K562 (cell line): ENCODE data around the gene C1orf122. TPM values are rescaled to one million over a fixed set of nuclear protein-coding genes. Genes with fewer than 3 reads are reported as not detected.

Experiments used
- ATAC-seq: fragments of 200-7000 bp; cut with Tn5 transposase; 3 replicates; pipeline ENCODE4 v1.9.1; 2020; ENCODE audit warnings: moderate library complexity
- BruUV-seq: library from RNA; stranded (reverse); fragments of 400-500 nt; replicated peaks from 2 replicates; lab custom pipeline; 2021; lab: Mats Ljungman, UMichigan
- CTCF ChIA-PET: fragments of 300-600 bp; formaldehyde crosslinking; extraction: SDS; loops from one replicate; lab custom pipeline; 2021; ENCODE audit warnings: low intra/inter-chr PET ratio; lab: Yijun Ruan, JAX
- POLR2A ChIA-PET: fragments of 300-600, 350-650 bp; sonication (Branson Sonifier 250); formaldehyde crosslinking; extraction: SDS; loops from one replicate; lab custom pipeline; 2021; ENCODE audit warnings: antibody characterized with exemption, inconsistent platforms; lab: Yijun Ruan, JAX
- DNase-seq, 4 experiments: peaks; one replicate each; pipeline versions ENCODE4 v3.0.0 to v3.0.0-alpha.2; 2011 to 2018; ENCODE audit warnings: low spot score in 3 of 4, mixed read lengths in 3 of 4; ENCODE audit errors: extremely low read depth in 1 of 4
- FAIRE-seq: peaks from 2 replicates; lab custom pipeline; 2011; peaks lifted over from hg19 to GRCh38; lab: Jason Lieb, UNC
- H2AFZ ChIP-seq: 2 replicates; pipeline ENCODE4 v1.6.0; 2011; ENCODE audit warnings: low read depth, low read length, control low read depth, inconsistent platforms
- H3K27ac ChIP-seq: fragments of 200-600 bp; 3 replicates; pipeline ENCODE4 v1.8.0; 2011; ENCODE audit warnings: low read depth, mild to moderate bottlenecking, control low read depth, inconsistent platforms, low read length, moderate library complexity, mixed read lengths; ENCODE audit errors: extremely low read depth
- H3K27me3 ChIP-seq, 2 experiments: fragments of 300-600 bp in 1 of 2; 2 replicates in 1 of 2; 3 replicates in 1 of 2; pipeline versions ENCODE4 v1.6.0 to v1.8.0; 2011; ENCODE audit warnings: inconsistent platforms in 2 of 2, low read length in 2 of 2, mild to moderate bottlenecking in 1 of 2, mixed read lengths in 1 of 2, moderate library complexity in 1 of 2; ENCODE audit not compliant: control insufficient read depth in 2 of 2, insufficient read depth in 2 of 2
- H3K36me3 ChIP-seq: fragments of 300-600 bp; 3 replicates; pipeline ENCODE4 v1.8.0; 2011; ENCODE audit warnings: mild to moderate bottlenecking, low read length, inconsistent platforms; ENCODE audit not compliant: control insufficient read depth, insufficient read depth
- H3K4me1 ChIP-seq, 2 experiments: fragments of 200-600 bp in 1 of 2; replicated peaks in 1 of 2; 2 replicates in 1 of 2; 3 replicates in 1 of 2; pipeline versions ENCODE4 v1.5.1 to v1.8.0; 2011; ENCODE audit warnings: inconsistent platforms in 2 of 2, low read length in 2 of 2, mild to moderate bottlenecking in 1 of 2, mixed read lengths in 1 of 2, moderate library complexity in 1 of 2; ENCODE audit not compliant: control insufficient read depth in 2 of 2, insufficient read depth in 2 of 2
- H3K4me2 ChIP-seq: 2 replicates; pipeline ENCODE4 v1.6.1; 2011; ENCODE audit warnings: low read length, control low read depth, inconsistent platforms, mixed read lengths; ENCODE audit not compliant: insufficient read depth
- H3K4me3 ChIP-seq: fragments of 200-600 bp; sonication (generic), shearing (Covaris generic); 2 replicates; pipeline ENCODE4 v1.5.1; 2016; ENCODE audit warnings: control low read depth, inconsistent platforms
- H3K79me2 ChIP-seq: fragments of 200-600 bp; 3 replicates; pipeline ENCODE4 v1.8.0; 2011; ENCODE audit warnings: low read length, inconsistent platforms; ENCODE audit not compliant: control insufficient read depth, insufficient read depth
- H3K9ac ChIP-seq, 2 experiments: 2 replicates each; pipeline versions ENCODE4 v1.6.0 to v1.6.1; 2011; ENCODE audit warnings: low read depth in 2 of 2, low read length in 2 of 2, control low read depth in 1 of 2, inconsistent platforms in 1 of 2, mild to moderate bottlenecking in 1 of 2, mixed read lengths in 1 of 2; ENCODE audit not compliant: insufficient read depth in 1 of 2
- H3K9me1 ChIP-seq: one replicate; pipeline ENCODE4 v1.6.0; 2011; ENCODE audit warnings: inconsistent platforms, mild to moderate bottlenecking, low read length, moderate library complexity; ENCODE audit not compliant: control insufficient read depth, insufficient read depth
- H3K9me3 ChIP-seq: replicated peaks from 2 replicates; pipeline ENCODE4 v1.5.1; 2011; ENCODE audit warnings: low read depth, low read length, inconsistent platforms; ENCODE audit not compliant: control insufficient read depth, insufficient read depth
- H4K20me1 ChIP-seq: replicated peaks from 2 replicates; pipeline ENCODE4 v1.6.1; 2011; ENCODE audit warnings: low read length, inconsistent platforms, mixed read lengths; ENCODE audit not compliant: control insufficient read depth, insufficient read depth
- RAD21 ChIP-seq, 2 experiments: fragments of 250-450 bp in 1 of 2; fragments of 450-650 bp in 1 of 2; sonication (Bioruptor Pico) in 1 of 2; formaldehyde crosslinking in 1 of 2; IDR thresholded peaks in 1 of 2; conservative IDR thresholded peaks in 1 of 2; 2 replicates each; pipeline versions ENCODE4 v1.4.0 to v1.8.0; 2020 to 2022; ENCODE audit warnings: mild to moderate bottlenecking in 2 of 2, moderate library complexity in 1 of 2
- RCOR1 ChIP-seq, 2 experiments: IDR thresholded peaks; 2 replicates each; pipeline ENCODE4 v1.6.1; 2012; ENCODE audit warnings: low read depth in 2 of 2, low read length in 2 of 2, borderline replicate concordance in 1 of 2, improper control_type of control experiment in 1 of 2
- WGBS: fragments of 100-300 bp; shearing (Covaris generic); methylation state at CpG from one replicate; pipeline ENCODE4 v1.1.6; 2016; ENCODE audit warnings: low coverage, mixed read lengths; ENCODE audit not compliant: insufficient coverage; ENCODE audit errors: missing lambda C conversion rate; 5-methylcytosine and 5-hydroxymethylcytosine counted together
- in situ Hi-C: fragments of 300-500 bp; cut with MboI; formaldehyde crosslinking; loops from 4 replicates; pipeline ENCODE4 v1.15.0; 2018; ENCODE audit warnings: inconsistent platforms, mixed read lengths
- intact Hi-C: fragments of 100-400 bp; cut with micrococcal nuclease; formaldehyde crosslinking; loops from 2 replicates; pipeline ENCODE4 v1.14.2; 2022
- polyA plus RNA-seq, 8 experiments: library from polyadenylated mRNA; depleted of rRNA in 4 of 8; stranded (reverse) in 5 of 8; unstranded in 3 of 8; fragments of >200 nt; fragmentation: Nextera tagmentation in 2 of 8; fragmentation: Illumina TruSeq in 1 of 8; extraction: Ambion mirVana in 2 of 8; extraction: Trizol in 1 of 8; gene quantifications; 2 replicates each; pipeline versions ENCODE4 v1.2.1 to v1.2.3, GENCODE V29; 2011 to 2014; ENCODE audit warnings: inconsistent platforms in 1 of 8, missing spikeins in 1 of 8
- total RNA-seq, 7 experiments: library from RNA; depleted of rRNA in 6 of 7; stranded (reverse); fragments of >200 nt in 6 of 7; fragmentation: Illumina TruSeq in 2 of 7; extraction: Trizol in 2 of 7; gene quantifications; 2 replicates each; pipeline versions ENCODE4 v1.2.1 to v1.2.3, GENCODE V29; 2011 to 2021; ENCODE audit warnings: low replicate concordance in 1 of 7
- TF ChIP-seq, protein P1 (sequence below), 3 experiments: IDR thresholded peaks in 2 of 3; conservative IDR thresholded peaks in 1 of 3; 2 replicates each; pipeline ENCODE4 v1.5.1; 2011 to 2012; ENCODE audit warnings: low read length in 3 of 3, mild to moderate bottlenecking in 3 of 3, control low read depth in 2 of 3, improper control_type of control experiment in 1 of 3, inconsistent platforms in 1 of 3, low read depth in 1 of 3, mixed read lengths in 1 of 3, moderate library complexity in 1 of 3; ENCODE audit not compliant: insufficient read depth in 2 of 3

The C1orf122 gene
- total and polyA plus RNA-seq, 9 of the 15 experiments (the other 6 are each of a cell fraction or from before 2014, with no cell fraction given), result 3.6 to 70.9 (median 17.3) TPM

DNA sequence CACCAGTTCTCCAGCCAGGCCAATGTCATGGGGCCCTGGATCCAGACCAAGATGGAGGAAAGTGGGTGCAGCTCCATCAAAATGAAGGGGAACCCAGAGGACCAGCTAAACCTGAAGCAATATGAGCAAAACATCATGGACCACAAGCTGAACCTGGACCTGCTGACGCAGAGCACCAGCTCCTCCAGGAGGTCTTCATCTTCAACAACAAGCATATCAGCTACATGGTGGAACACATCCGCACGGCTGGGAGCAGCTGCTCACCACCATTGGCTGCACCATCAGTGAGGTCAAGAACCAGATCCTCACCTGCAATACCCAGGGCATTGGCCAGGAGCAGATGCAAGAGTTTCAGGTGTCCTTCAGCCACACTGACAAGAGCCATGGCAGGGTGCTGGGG is 28.9 kb upstream of the C1orf122 start:
- H3K9ac ChIP-seq, result no peak overlapping the region
- ATAC-seq (peak; percentile 67), DNase-seq (no peak), FAIRE-seq (no peak)
- H3K27ac ChIP-seq, result no peak overlapping the region
- peaks cover 4% of the 10 kb centered on the region; the same call in 1 of the 2 replicates for H4K20me1 ChIP-seq
- in situ Hi-C loops (no loop called here), intact Hi-C loops (no loop called here)
- WGBS, result 0% methylated on average over 3 of the region's 3 CpGs
- H3K36me3 ChIP-seq, result no peaks in the 10 kb centered on the region
- peaks cover 24 to 33% of the 10 kb centered on the region in 2 experiments; a peak in 4 of 5 replicates for H3K27me3 ChIP-seq
- TF ChIP-seq RAD21 (CRISPR knock-in tag; conservative IDR thresholded peaks at IDR 0.05 in 1 of 2, IDR thresholded peaks at IDR 0.05 in 1 of 2) (peak in 1 of 2 experiments; percentile 46; a peak in 2 of 4 replicates), RCOR1 (IDR thresholded peaks at IDR 0.05; ENCODE audit: borderline replicate concordance in 1 of 2, low read depth in 2 of 2, low read length in 2 of 2) (no peak)
- TF ChIP-seq, protein P1, sequence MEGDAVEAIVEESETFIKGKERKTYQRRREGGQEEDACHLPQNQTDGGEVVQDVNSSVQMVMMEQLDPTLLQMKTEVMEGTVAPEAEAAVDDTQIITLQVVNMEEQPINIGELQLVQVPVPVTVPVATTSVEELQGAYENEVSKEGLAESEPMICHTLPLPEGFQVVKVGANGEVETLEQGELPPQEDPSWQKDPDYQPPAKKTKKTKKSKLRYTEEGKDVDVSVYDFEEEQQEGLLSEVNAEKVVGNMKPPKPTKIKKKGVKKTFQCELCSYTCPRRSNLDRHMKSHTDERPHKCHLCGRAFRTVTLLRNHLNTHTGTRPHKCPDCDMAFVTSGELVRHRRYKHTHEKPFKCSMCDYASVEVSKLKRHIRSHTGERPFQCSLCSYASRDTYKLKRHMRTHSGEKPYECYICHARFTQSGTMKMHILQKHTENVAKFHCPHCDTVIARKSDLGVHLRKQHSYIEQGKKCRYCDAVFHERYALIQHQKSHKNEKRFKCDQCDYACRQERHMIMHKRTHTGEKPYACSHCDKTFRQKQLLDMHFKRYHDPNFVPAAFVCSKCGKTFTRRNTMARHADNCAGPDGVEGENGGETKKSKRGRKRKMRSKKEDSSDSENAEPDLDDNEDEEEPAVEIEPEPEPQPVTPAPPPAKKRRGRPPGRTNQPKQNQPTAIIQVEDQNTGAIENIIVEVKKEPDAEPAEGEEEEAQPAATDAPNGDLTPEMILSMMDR (IDR thresholded peaks at IDR 0.05 in 2 of 3, conservative IDR thresholded peaks at IDR 0.05 in 1 of 3; ENCODE audit: insufficient read depth in 2 of 3, low read depth in 1 of 3, low read length in 3 of 3), result peak; percentile 17 to 28 (median 26); a peak in 3 of 6 replicates
- peaks cover 0 to 3% of the 10 kb centered on the region in 2 experiments; a peak in 1 of 5 replicates for H3K4me1 ChIP-seq
- no peaks in the 10 kb centered on the region for H3K9me1 ChIP-seq
- no peaks in the 10 kb centered on the region for H3K79me2 ChIP-seq
- BruUV-seq, result no TSS peak
- H3K9me3 ChIP-seq, result no peaks in the 10 kb centered on the region; the same call in 1 of the 2 replicates
- ChIA-PET POLR2A (interaction anchor here (0.7 to 1.0 kb wide), 3 partner anchors 9 to 90 kb away, joined by 3 to 4 read pairs (median 3); no protein-coding TSS in a partner anchor), CTCF (no interaction called here)
- H3K4me2 ChIP-seq, result no peak overlapping the region
- H2AFZ ChIP-seq, result no peak overlapping the region
- no peak overlapping the region for H3K4me3 ChIP-seq
